Epidermal melanocyte (primary cell): ENCODE measurements around the gene NLRP7.

Source experiments
- DNase-seq: peaks from one replicate; pipeline ENCODE4 v3.0.0; 2011; ENCODE audit warnings: low spot score; ENCODE audit not compliant: insufficient read length

Gene NLRP7

GRCh38 chr19:54873990-54874389, 73.3 kb downstream of the NLRP7 start, which contains the start of gene FCAR:
TSS of gene FCAR (plus strand) at chr19:54874235. CDS start at chr19:54874290, 55 bp downstream.
- DNase-seq = no peak
